Measurements from ENCODE around the gene EFNA5.

GRCh38 chr5:107560377-107560776, 110.4 kb downstream of the EFNA5 start:
- TF ChIP-seq CTCF (IDR thresholded peaks at IDR 0.05) (no peak), POLR2AphosphoS5 (IDR thresholded peaks at IDR 0.05; ENCODE audit: insufficient read depth in 1 of 2, low read depth in 1 of 2) (no peak)

Measured in vagina (tissue), 2 donors.